ENCODE results near the gene DMRT3.

- TF ChIP-seq ELK4 (IDR thresholded peaks at IDR 0.05; ENCODE audit: borderline replicate concordance, low read depth, low read length) (no peak), CTCF (tag by site-specific recombination; IDR thresholded peaks at IDR 0.05) (no peak)
Observed at GRCh38 chr9:942805-943580, 33.5 kb upstream of the DMRT3 start.
